H1 (cell line): ENCODE results near the gene MLC1. TPM values are rescaled to one million over a fixed set of nuclear protein-coding genes. Genes with fewer than 3 reads are reported as not detected.

Experiments
- CTCF ChIA-PET: fragments of 300-600 bp; sonication (Branson Sonifier 250); formaldehyde crosslinking; loops from one replicate; lab custom pipeline; 2021; ENCODE audit not compliant: partially characterized antibody; lab: Charles Lee
- POLR2A ChIA-PET: fragments of 300-600 bp; sonication (Branson Sonifier 250); formaldehyde crosslinking; loops from one replicate; lab custom pipeline; 2021; ENCODE audit warnings: inconsistent platforms; ENCODE audit not compliant: partially characterized antibody; lab: Charles Lee
- DNase-seq, 2 experiments: peaks; one replicate each; pipeline versions ENCODE4 v3.0.0 to v3.0.0-alpha.2; 2010 to 2022; ENCODE audit warnings: low spot score in 2 of 2, low read depth in 1 of 2, mixed read lengths in 1 of 2
- FAIRE-seq: peaks from 2 replicates; lab custom pipeline; 2011; peaks lifted over from hg19 to GRCh38; lab: Jason Lieb, UNC
- H2AFZ ChIP-seq: 2 replicates; pipeline ENCODE4 v1.8.1; 2012; ENCODE audit warnings: low read length, inconsistent platforms
- H2AK5ac ChIP-seq: 2 replicates; pipeline ENCODE4 v1.6.1; 2013; ENCODE audit warnings: low read depth, low read length
- H2BK120ac ChIP-seq: replicated peaks from 2 replicates; pipeline ENCODE3; 2013; ENCODE audit warnings: low read depth, low read length, inconsistent platforms
- H2BK12ac ChIP-seq: 2 replicates; pipeline ENCODE4 v1.6.1; 2013; ENCODE audit warnings: low read depth, low read length
- H2BK15ac ChIP-seq: 2 replicates; pipeline ENCODE4 v1.6.1; 2013; ENCODE audit warnings: low read length
- H2BK20ac ChIP-seq: 2 replicates; pipeline ENCODE4 v1.6.1; 2013; ENCODE audit warnings: low read length
- H2BK5ac ChIP-seq: 2 replicates; pipeline ENCODE4 v1.6.1; 2013; ENCODE audit warnings: low read depth, low read length
- H3K14ac ChIP-seq: 2 replicates; pipeline ENCODE4 v1.6.1; 2013; ENCODE audit warnings: inconsistent platforms; ENCODE audit not compliant: insufficient read length
- H3K18ac ChIP-seq: 2 replicates; pipeline ENCODE4 v1.6.1; 2013; ENCODE audit warnings: low read length; ENCODE audit errors: extremely low read depth
- H3K23ac ChIP-seq: 2 replicates; pipeline ENCODE4 v1.6.1; 2013; ENCODE audit warnings: inconsistent platforms; ENCODE audit not compliant: insufficient read length
- H3K23me2 ChIP-seq: 2 replicates; pipeline ENCODE4 v1.6.1; 2013; ENCODE audit warnings: low read depth, low read length
- H3K27ac ChIP-seq: 2 replicates; pipeline ENCODE4 v1.6.1; 2011; ENCODE audit warnings: low read depth, low read length, inconsistent platforms
- H3K27me3 ChIP-seq, 4 experiments: replicated peaks in 1 of 4; 1 replicate in 1 of 4; 2 replicates in 3 of 4; pipeline versions ENCODE4 v1.6.1 to v1.8.1; 2011 to 2013; ENCODE audit warnings: low read length in 3 of 4, mild to moderate bottlenecking in 3 of 4, inconsistent platforms in 2 of 4, mixed read lengths in 2 of 4, moderate library complexity in 1 of 4; ENCODE audit not compliant: control insufficient read depth in 3 of 4, insufficient read depth in 3 of 4; ENCODE audit errors: extremely low read depth in 1 of 4
- H3K36me3 ChIP-seq, 4 experiments: 2 replicates each; pipeline versions ENCODE4 v1.6.1 to v1.8.1; 2011 to 2013; ENCODE audit warnings: mild to moderate bottlenecking in 4 of 4, low read length in 3 of 4, moderate library complexity in 2 of 4, control low read depth in 1 of 4, inconsistent platforms in 1 of 4; ENCODE audit not compliant: insufficient read depth in 4 of 4, control insufficient read depth in 2 of 4
- H3K4ac ChIP-seq: replicated peaks from 2 replicates; pipeline ENCODE3; 2013; ENCODE audit warnings: low read length, low read depth, mixed read lengths, inconsistent platforms; ENCODE audit not compliant: insufficient read length
- H3K4me1 ChIP-seq, 4 experiments: replicated peaks in 1 of 4; 1 replicate in 1 of 4; 2 replicates in 3 of 4; pipeline versions ENCODE4 v1.6.1 to v1.8.1; 2011 to 2013; ENCODE audit warnings: low read length in 3 of 4, inconsistent platforms in 2 of 4, mixed read lengths in 1 of 4; ENCODE audit not compliant: insufficient read depth in 4 of 4, control insufficient read depth in 3 of 4
- H3K4me2 ChIP-seq, 2 experiments: 2 replicates each; pipeline versions ENCODE4 v1.6.1 to v1.8.1; 2011 to 2013; ENCODE audit warnings: low read depth in 2 of 2, low read length in 2 of 2, control low read depth in 1 of 2, inconsistent platforms in 1 of 2, mild to moderate bottlenecking in 1 of 2; ENCODE audit not compliant: insufficient read depth in 1 of 2
- H3K4me3 ChIP-seq, 4 experiments: fragments of 200-600, 300-600 bp in 1 of 4; sonication (generic), shearing (Covaris generic), sonication (Bioruptor Twin) in 1 of 4; 2 replicates each; pipeline versions ENCODE4 v1.5.1 to v1.8.1; 2011 to 2016; ENCODE audit warnings: low read length in 4 of 4, low read depth in 3 of 4, control low read depth in 2 of 4, inconsistent platforms in 2 of 4, mild to moderate bottlenecking in 2 of 4, mixed read lengths in 1 of 4, moderate library complexity in 1 of 4; ENCODE audit not compliant: insufficient read depth in 2 of 4; ENCODE audit errors: extremely low read depth in 1 of 4
- H3K56ac ChIP-seq: replicated peaks from 2 replicates; pipeline ENCODE3; 2013; ENCODE audit warnings: low read depth, mild to moderate bottlenecking, mixed read lengths, low read length, inconsistent platforms; ENCODE audit not compliant: insufficient read length
- H3K79me1 ChIP-seq: 2 replicates; pipeline ENCODE4 v1.6.1; 2013; ENCODE audit warnings: low read depth, low read length, control low read depth
- H3K79me2 ChIP-seq, 2 experiments: 2 replicates each; pipeline versions ENCODE4 v1.6.1 to v1.8.1; 2012 to 2013; ENCODE audit warnings: low read length in 2 of 2, mild to moderate bottlenecking in 2 of 2, inconsistent platforms in 1 of 2; ENCODE audit not compliant: insufficient read depth in 2 of 2, control insufficient read depth in 1 of 2
- H3K9ac ChIP-seq, 4 experiments: replicated peaks in 1 of 4; 1 replicate in 1 of 4; 2 replicates in 3 of 4; pipeline versions ENCODE4 v1.6.1 to v1.8.1; 2011 to 2013; ENCODE audit warnings: low read depth in 3 of 4, low read length in 3 of 4, control low read depth in 2 of 4, mild to moderate bottlenecking in 2 of 4, moderate library complexity in 2 of 4, inconsistent platforms in 1 of 4; ENCODE audit errors: extremely low read depth in 1 of 4
- H3K9me3 ChIP-seq, 2 experiments: 2 replicates each; pipeline versions ENCODE4 v1.6.1 to v1.8.1; 2012 to 2013; ENCODE audit warnings: mild to moderate bottlenecking in 2 of 2, moderate library complexity in 2 of 2, control low read depth in 1 of 2, inconsistent platforms in 1 of 2, low read depth in 1 of 2, low read length in 1 of 2, mixed read lengths in 1 of 2; ENCODE audit not compliant: insufficient read depth in 2 of 2
- H4K20me1 ChIP-seq, 2 experiments: replicated peaks in 1 of 2; 2 replicates each; pipeline versions ENCODE3 to v1.8.1; 2011 to 2013; ENCODE audit warnings: inconsistent platforms in 2 of 2, low read length in 2 of 2, mild to moderate bottlenecking in 1 of 2; ENCODE audit not compliant: insufficient read depth in 2 of 2, control insufficient read depth in 1 of 2
- H4K5ac ChIP-seq: 2 replicates; pipeline ENCODE4 v1.6.1; 2013; ENCODE audit warnings: low read length, low read depth, mixed read lengths, inconsistent platforms; ENCODE audit not compliant: insufficient read length
- H4K8ac ChIP-seq: 2 replicates; pipeline ENCODE4 v1.8.0; 2013; ENCODE audit warnings: mild to moderate bottlenecking, moderate library complexity, low read length, inconsistent platforms; ENCODE audit not compliant: insufficient read depth; ENCODE audit errors: extremely low read depth
- H4K91ac ChIP-seq: replicated peaks from 2 replicates; pipeline ENCODE3; 2013; ENCODE audit warnings: low read length, mixed read lengths, inconsistent platforms; ENCODE audit not compliant: insufficient read length
- CHD2 ChIP-seq: IDR thresholded peaks from 2 replicates; pipeline ENCODE4 v1.6.1; 2012; ENCODE audit warnings: low read length, improper control_type of control experiment
- CREB1 ChIP-seq: IDR thresholded peaks from 2 replicates; pipeline ENCODE4 v1.6.1; 2012; ENCODE audit warnings: inconsistent platforms
- RFX5 ChIP-seq: IDR thresholded peaks from 2 replicates; pipeline ENCODE4 v1.6.1; 2011; ENCODE audit warnings: low read depth, low read length, improper control_type of control experiment, borderline replicate concordance
- SIRT6 ChIP-seq: IDR thresholded peaks from one replicate; pipeline ENCODE4 v1.7.1; 2012; ENCODE audit warnings: low read length, inconsistent platforms
- SIX5 ChIP-seq: IDR thresholded peaks from 2 replicates; pipeline ENCODE4 v1.6.1; 2011; ENCODE audit warnings: mild to moderate bottlenecking, low read depth, low read length
- TBP ChIP-seq: IDR thresholded peaks from 2 replicates; pipeline ENCODE4 v1.6.1; 2011; ENCODE audit warnings: low read depth, low read length, improper control_type of control experiment
- TCF12 ChIP-seq: IDR thresholded peaks from 2 replicates; pipeline ENCODE4 v1.6.1; 2011; ENCODE audit warnings: low read depth, mild to moderate bottlenecking, low read length
- YY1 ChIP-seq: IDR thresholded peaks from 2 replicates; pipeline ENCODE4 v1.6.1; 2011; ENCODE audit warnings: low read depth, mild to moderate bottlenecking, low read length
- WGBS, 2 experiments: shearing (Covaris generic) in 1 of 2; methylation state at CpG; one replicate each; pipeline versions ENCODE4 v1.1.6 to v1.1.7; 2013 to 2015; ENCODE audit warnings: low lambda C conversion rate in 2 of 2, mixed read lengths in 2 of 2, inconsistent platforms in 1 of 2, low coverage in 1 of 2, missing lambda C conversion rate in 1 of 2; ENCODE audit not compliant: insufficient replicate concordance in 2 of 2, insufficient coverage in 1 of 2, insufficient read length in 1 of 2; ENCODE audit errors: extremely low coverage in 1 of 2, missing lambda C conversion rate in 1 of 2; 5-methylcytosine and 5-hydroxymethylcytosine counted together
- polyA plus RNA-seq, 7 experiments: library from polyadenylated mRNA; depleted of rRNA in 3 of 7; stranded (reverse) in 5 of 7; unstranded in 2 of 7; fragments of >200 nt in 5 of 7; fragments of 200-250 nt in 2 of 7; gene quantifications; 1 replicate in 5 of 7; 2 replicates in 1 of 7; 4 replicates in 1 of 7; pipeline versions ENCODE4 v1.2.1 to v1.2.3, GENCODE V29; 2011 to 2013; ENCODE audit warnings: missing spikeins in 2 of 7, mixed read lengths in 2 of 7
- total RNA-seq: library from RNA; stranded (reverse); fragmentation: NEBNext Ultra II Directional; extraction: Animal tissue kit (Norgen Biotek cat#: 25700); gene quantifications from 2 replicates; pipeline ENCODE4 v1.2.1, GENCODE V29; 2021
- TF ChIP-seq, protein P1 (sequence below): IDR thresholded peaks from 2 replicates; pipeline ENCODE4 v1.6.1; 2011; ENCODE audit warnings: low read depth, mild to moderate bottlenecking, low read length; ENCODE audit not compliant: insufficient read depth
- TF ChIP-seq, protein P2 (sequence below): IDR thresholded peaks from 2 replicates; pipeline ENCODE4 v1.6.1; 2012; ENCODE audit warnings: inconsistent platforms

MLC1 gene
- total and polyA plus RNA-seq, 2 of the 8 experiments (the other 6 are each of a cell fraction or from before 2014, with no cell fraction given) = 0.20 TPM; not detected in 1

DNA sequence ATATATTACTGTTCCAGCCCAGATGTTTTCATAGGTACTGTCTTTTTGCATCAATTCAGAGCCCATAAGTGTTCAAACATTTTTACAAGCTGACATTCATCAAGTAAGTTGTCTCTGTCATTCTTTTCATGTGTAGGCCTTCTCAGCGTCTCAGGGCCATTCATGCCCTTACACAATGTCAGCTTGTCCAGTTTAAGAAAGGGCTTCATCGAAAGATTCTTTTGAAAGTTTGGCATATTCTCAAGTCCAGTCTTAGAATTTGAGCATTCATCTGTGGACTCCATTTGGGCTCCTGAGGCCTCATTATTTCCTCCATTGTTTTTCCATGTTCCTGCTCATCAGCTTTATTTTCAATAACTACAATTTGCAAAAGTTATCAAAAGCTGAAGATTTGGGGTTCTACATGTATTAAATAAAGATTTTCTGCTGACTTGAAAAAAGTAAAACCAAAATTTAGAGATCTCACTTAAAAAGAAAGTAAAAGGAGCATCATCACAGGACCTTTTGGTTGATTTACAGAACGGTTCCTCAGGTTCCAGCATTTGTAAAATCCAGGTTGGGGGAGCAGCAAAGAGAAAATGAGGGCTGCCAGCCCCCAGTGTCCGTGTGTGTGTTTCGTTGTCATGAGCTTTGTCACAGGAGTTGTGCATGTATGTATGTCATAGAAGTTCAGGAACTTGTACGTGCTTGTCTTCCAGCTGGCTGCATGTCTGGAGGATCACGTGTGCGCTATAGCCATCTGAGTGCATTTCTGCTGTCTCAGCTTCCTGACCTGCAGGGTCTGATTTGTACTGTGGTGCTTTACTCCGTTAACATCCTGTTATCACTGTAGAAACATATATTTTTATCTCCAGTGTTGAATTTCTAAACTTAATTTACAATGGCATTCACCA is 20.2 kb upstream of the MLC1 start:
- no peaks in the 10 kb centered on the region; a peak in 2 of 7 replicates for H3K27me3 ChIP-seq
- H4K91ac ChIP-seq = no peak overlapping the region
- no peak overlapping the region for H2AFZ ChIP-seq
- H3K23ac ChIP-seq = no peak overlapping the region
- H2BK15ac ChIP-seq = no peak overlapping the region
- H3K4me1 ChIP-seq = no peaks in the 10 kb centered on the region
- no peak overlapping the region for H2BK20ac ChIP-seq
- H3K27ac ChIP-seq = no peak overlapping the region
- no peak overlapping the region for H2AK5ac ChIP-seq
- H3K9me3 ChIP-seq = no peaks in the 10 kb centered on the region
- H4K8ac ChIP-seq = no peak overlapping the region
- H3K14ac ChIP-seq = no peak overlapping the region
- H3K4me2 ChIP-seq = no peak overlapping the region
- H2BK5ac ChIP-seq = no peak overlapping the region
- no peaks in the 10 kb centered on the region for H3K23me2 ChIP-seq
- POLR2A ChIA-PET = no interaction called here
- H3K9ac ChIP-seq = no peak overlapping the region; a peak in 1 of 7 replicates
- H3K36me3 ChIP-seq = no peaks in the 10 kb centered on the region
- no peak overlapping the region for H2BK120ac ChIP-seq
- FAIRE-seq = no peak
- no peak overlapping the region for H2BK12ac ChIP-seq
- no peak overlapping the region for H3K56ac ChIP-seq
- H4K5ac ChIP-seq = no peak overlapping the region
- CTCF ChIA-PET = interaction anchor here (0.9 to 1.0 kb wide), 2 partner anchors 37 to 46 kb away, joined by 3 to 4 read pairs; no protein-coding TSS in a partner anchor
- WGBS, 2 experiments = 92% methylated on average over 9 of the region's 9 CpGs; no CpG with 5 or more reads in 1 of the 2 experiments
- DNase-seq = no peak
- no peak overlapping the region for H3K4me3 ChIP-seq
- H3K79me2 ChIP-seq = no peaks in the 10 kb centered on the region
- no peaks in the 10 kb centered on the region for H3K79me1 ChIP-seq
- H3K4ac ChIP-seq = no peak overlapping the region
- peaks cover 0 to 1% of the 10 kb centered on the region in 2 experiments for H4K20me1 ChIP-seq
- no peak overlapping the region for H3K18ac ChIP-seq
- TF ChIP-seq CREB1 (no peak), YY1 (no peak), TBP (no peak), SIRT6 (no peak), CHD2 (no peak), SIX5 (no peak), RFX5 (no peak), TCF12 (no peak)
- TF ChIP-seq, protein P1, sequence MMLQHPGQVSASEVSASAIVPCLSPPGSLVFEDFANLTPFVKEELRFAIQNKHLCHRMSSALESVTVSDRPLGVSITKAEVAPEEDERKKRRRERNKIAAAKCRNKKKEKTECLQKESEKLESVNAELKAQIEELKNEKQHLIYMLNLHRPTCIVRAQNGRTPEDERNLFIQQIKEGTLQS = no peak
- TF ChIP-seq, protein P2, sequence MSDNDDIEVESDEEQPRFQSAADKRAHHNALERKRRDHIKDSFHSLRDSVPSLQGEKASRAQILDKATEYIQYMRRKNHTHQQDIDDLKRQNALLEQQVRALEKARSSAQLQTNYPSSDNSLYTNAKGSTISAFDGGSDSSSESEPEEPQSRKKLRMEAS = no peak
